ENCODE data around the gene CCDC18. TPM values are rescaled to one million over a fixed set of nuclear protein-coding genes. Genes with fewer than 3 reads are reported as not detected.

Gene CCDC18
- total RNA-seq, 3 donors from 2014 or later, result 2.7 to 7.7 (median 3.2) TPM

- no peak for TF ChIP-seq CTCF (IDR thresholded peaks at IDR 0.05)
- H3K36me3 ChIP-seq (ENCODE audit: low read depth), result no peaks in the 10 kb centered on the region
- no peaks in the 10 kb centered on the region for H3K9me3 ChIP-seq
- no peak for ATAC-seq
- H3K4me3 ChIP-seq, result no peak overlapping the region
- peaks cover 2% of the 10 kb centered on the region for H3K4me1 ChIP-seq (ENCODE audit: low read depth)
- no peak for DNase-seq
- intact Hi-C loops (cut with DNase I, micrococcal nuclease), result no loop called here
These were observed 141.8 kb downstream of the CCDC18 start for GRCh38 chr1:93322349-93322748.

- no peaks in the 10 kb centered on the region for H3K36me3 ChIP-seq (ENCODE audit: low read depth)
- ATAC-seq, result no peak
These were observed 142.8 kb downstream of the CCDC18 start for GRCh38 chr1:93323185-93323820.

GRCh38 chr1:93324486-93325464 is 144.3 kb downstream of the CCDC18 start:
- peak in 1 of 3 donors; percentile 17 for DNase-seq
- peaks cover 2% of the 10 kb centered on the region for H3K4me1 ChIP-seq (ENCODE audit: low read depth)

More at GRCh38 chr1:93323185-93323820, 142.8 kb downstream of the CCDC18 start:
- Histone ChIP-seq H3K9me3 (no peaks in the 10 kb centered on the region), H3K4me3 (no peak overlapping the region), H3K4me1 (ENCODE audit: low read depth) (peaks cover 2% of the 10 kb centered on the region)
- TF ChIP-seq CTCF (IDR thresholded peaks at IDR 0.05), result no peak
- DNase-seq, result no peak
- intact Hi-C loops (cut with DNase I, micrococcal nuclease), result no loop called here

More at GRCh38 chr1:93324486-93325464, 144.3 kb downstream of the CCDC18 start:
- Histone ChIP-seq H3K4me3 (no peak overlapping the region), H3K36me3 (ENCODE audit: low read depth) (no peaks in the 10 kb centered on the region), H3K9me3 (no peaks in the 10 kb centered on the region)
- ATAC-seq, result peak; percentile 86
- intact Hi-C loops (cut with DNase I, micrococcal nuclease), result no loop called here
- TF ChIP-seq CTCF (IDR thresholded peaks at IDR 0.05), result no peak

Other genes starting within 250 kb of the CCDC18 start
- 10 to 100 TPM in 2 of 3 donors, 1 to 10 TPM in 1; 7.6 to 20.4 (median 12.8) TPM for gene DIPK1A, start 219.3 kb upstream of the CCDC18 start, total RNA-seq
- gene MTF2, start 101.4 kb upstream of the CCDC18 start, total RNA-seq, result 10 to 100 TPM; 22.5 to 32.1 (median 23.6) TPM
- 10 to 100 TPM; 45.1 to 47.6 (median 45.7) TPM for gene TMED5, start 311 bp upstream of the CCDC18 start, total RNA-seq
- gene DR1, start 165.2 kb downstream of the CCDC18 start, total RNA-seq, result 10 to 100 TPM; 45.1 to 50.3 (median 47.4) TPM

Data from mucosa of descending colon (tissue), 3 donors.